UCSD-AML1 (cell line): ENCODE data around the gene MRPS2.
"Not testable (repeated sequence)": the region's sequence is repeated elsewhere in the genome, so short reads cannot be mapped to it uniquely, and the experiment has no call there.

Source experiments
- DNase-seq: peaks from one replicate; lab custom pipeline; 2025; ENCODE audit not compliant: unreplicated experiment; lab: John Stamatoyannopoulos, UW

MRPS2 gene

DNA sequence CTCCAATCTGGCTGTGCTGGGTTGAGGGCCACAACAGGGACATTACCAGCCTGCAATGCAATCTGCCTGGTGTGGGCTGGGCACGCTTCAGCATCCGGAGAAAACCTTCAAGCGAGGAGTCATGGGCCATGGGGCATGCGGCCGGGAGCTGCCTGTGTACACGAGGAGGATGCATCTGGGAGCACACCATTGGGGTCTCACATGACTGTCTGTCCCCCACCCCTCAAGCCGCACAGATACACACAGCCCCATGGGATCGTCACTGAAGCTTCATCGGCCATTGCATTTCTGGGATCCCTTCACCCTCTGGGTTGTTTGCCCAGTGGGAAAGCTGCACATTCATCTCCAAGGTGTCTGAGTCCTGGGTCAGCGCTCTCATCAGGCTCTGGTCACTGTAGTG lies 30.6 kb downstream of the MRPS2 start:
- DNase-seq = no peak

DNA sequence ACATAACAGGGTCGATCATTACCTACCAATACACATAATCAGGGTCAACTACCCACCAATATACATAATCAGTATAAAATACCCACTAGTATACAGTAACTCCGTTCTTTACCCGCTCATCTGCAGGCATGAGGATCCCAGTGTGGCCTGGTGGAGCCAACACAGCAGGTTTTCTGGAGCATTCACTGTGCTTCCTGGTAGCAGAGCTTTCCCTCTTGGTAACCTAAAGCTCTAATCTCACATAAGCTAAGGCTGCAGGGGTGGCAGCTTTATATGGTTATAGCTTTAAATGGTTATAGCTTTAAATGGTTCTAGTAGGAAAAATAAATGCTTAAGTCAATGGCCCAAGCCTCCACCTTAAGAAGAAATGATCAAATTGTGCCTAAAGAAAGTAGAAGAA lies 32.6 kb downstream of the MRPS2 start:
- DNase-seq = no peak

DNA sequence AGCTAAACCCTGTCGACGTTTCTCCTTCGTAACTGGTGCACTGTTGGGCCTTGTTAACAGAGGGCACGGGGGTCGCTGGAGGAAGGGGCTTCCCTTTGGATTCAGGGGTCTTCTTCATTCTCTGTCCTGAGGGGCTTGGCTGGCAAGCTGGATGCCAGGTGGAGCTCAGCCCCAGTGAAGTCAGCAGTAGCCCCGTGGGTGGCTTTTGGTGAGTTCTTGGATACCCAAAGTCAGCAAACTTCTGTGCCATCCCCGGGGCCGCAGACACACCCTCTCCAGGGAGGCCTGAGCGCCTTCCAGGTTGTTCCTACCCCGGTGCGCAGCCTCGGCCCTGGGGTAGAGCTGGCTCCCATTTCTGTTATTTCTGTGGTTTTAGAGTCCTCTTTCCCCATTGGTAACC lies 33.2 kb downstream of the MRPS2 start:
- DNase-seq = no peak

DNA sequence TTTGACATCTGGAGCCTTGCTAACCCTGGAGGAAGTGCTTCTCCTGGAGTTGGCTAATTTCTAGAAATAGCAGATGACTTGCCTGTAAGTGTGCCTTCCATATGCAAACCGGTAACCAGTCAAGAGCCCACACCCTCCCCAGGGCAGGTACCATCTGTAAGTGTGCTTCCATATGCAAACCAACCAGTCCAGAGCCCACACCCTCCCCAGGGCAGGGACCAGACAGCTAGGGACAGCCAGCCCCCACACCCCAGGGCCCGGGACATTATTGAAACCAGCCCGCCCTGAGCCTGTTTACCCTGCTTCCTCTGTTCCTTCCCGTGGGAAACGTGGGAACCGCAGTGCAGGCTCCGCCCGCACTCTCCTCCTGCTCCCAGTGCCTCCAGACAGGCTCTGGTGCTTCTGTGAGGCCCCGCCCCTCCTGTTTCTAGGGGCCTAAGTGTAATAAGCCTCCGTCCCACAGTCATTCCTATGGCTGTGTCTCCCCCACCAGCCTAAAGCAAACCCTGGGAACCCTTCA lies 33.8 kb downstream of the MRPS2 start:
- not testable (repeated sequence) for DNase-seq

DNA sequence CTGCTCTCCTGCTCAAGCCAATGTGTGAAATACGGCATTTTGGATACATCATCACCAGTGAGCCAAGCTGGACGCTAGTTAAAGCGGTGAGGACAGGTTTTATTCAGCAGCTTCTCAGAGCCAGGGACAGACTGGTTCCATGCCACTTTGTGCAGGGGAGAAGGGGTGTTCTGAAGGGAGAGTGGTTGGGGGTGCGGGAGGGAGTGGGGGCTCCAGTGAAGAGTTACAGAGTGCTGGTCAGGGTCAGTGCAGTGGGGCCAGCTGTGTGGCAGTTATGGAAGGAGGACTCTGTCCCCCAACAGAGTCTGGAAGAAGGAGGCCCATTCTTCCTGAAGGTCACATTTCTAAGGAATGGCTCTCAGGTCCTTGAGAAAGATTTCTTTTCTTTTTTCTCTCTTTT lies 34.3 kb downstream of the MRPS2 start:
- DNase-seq = not testable (repeated sequence)

DNA sequence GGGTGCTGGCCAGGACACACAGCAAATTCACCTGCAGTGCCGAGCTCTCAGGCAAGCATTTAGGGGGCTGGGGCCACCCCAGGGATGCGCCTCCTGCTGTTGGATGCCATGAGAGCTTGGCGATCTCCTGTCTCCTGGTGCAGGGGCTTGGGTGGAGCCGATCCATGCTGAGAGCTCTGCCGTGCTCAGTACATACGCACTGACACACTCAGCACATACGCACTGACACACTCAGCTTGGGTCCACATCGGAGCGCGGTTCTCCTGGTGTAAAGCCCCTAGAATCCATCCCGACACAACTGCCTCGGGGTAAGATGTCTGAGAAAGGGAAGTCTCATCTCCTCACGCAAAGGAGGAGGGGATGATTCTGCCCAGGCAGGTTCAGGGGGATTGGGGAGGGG lies 35.1 kb downstream of the MRPS2 start:
- DNase-seq = not testable (repeated sequence)

DNA sequence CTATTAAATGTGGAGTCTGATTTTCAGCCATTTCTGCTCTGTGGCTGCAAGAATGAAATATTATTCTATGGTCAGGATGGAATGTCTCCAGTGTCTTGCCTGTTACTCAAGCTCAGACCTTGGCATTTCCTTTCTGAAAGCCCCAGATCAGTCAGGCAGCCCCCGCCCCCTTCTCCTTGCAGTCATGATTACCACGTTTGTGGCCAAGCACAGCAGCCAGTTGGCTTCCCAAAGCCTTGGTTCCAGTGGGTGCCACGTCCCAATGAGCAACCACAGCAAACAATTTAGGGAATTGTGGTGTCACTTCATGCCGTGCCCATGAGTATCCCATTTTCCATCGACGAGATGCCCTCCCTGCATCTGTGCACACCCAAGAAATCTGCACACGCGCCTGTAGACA lies 35.7 kb downstream of the MRPS2 start:
- DNase-seq = no peak

DNA sequence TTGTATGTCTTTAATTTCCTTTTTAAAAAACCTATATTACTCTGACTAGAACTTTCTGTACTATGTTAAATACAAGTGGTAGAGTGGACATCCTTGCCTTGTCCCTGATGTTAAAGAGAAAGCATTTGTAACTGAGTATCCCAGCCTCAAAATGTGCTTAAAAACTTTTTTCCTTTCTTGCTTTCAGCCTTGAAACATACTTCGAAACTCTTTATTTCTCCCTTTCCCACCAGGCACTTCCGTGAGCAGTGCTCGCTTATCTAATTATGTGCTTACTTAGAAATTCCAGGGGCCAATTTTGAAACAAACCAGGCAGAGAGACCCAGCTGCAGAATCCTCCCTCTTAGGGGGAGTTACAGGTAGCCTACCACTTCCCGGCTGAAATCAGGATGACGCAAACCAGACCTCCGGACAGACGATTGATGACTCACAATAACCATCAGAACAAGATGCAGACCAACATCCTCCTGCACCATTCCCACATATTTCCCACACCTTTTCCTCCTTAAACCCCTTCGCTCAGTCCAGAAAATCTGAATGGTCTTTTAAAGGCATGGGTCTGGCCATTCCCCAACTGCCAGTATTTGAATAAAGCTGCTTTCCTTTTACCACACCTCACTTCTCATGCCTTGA lies 42.9 kb downstream of the MRPS2 start:
- not testable (repeated sequence) for DNase-seq

DNA sequence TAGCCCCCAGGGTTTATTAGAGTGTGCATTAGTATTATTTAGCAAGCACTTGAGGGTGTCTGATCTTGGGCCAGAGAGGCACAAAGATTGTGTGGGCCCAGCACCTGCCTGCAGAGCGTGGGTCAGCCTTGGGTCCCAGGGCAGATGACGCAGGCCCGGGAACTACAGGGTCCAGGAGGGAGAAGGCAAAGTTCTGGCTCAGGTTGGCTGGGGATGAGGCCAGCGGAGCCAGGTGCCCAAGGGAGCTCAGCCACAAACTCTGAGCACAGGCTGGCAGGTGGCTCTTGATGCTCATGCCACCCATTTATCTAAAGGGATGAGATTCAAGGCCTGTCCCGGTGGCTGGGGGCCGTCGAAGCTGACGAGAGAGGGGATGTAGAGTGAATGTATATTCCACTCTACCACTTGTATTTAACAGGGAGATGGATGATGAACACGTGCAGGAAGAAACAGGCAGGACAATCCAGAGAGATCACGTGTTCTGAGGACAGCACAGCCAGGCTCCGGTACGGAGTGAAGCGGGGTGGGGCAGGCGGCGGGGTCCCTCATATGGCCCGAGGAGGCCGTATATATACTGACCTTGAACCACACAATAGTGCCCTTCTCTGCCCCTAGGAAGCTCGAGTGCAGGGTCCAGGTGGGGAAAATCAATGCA lies 44.6 kb downstream of the MRPS2 start:
- DNase-seq = no peak

DNA sequence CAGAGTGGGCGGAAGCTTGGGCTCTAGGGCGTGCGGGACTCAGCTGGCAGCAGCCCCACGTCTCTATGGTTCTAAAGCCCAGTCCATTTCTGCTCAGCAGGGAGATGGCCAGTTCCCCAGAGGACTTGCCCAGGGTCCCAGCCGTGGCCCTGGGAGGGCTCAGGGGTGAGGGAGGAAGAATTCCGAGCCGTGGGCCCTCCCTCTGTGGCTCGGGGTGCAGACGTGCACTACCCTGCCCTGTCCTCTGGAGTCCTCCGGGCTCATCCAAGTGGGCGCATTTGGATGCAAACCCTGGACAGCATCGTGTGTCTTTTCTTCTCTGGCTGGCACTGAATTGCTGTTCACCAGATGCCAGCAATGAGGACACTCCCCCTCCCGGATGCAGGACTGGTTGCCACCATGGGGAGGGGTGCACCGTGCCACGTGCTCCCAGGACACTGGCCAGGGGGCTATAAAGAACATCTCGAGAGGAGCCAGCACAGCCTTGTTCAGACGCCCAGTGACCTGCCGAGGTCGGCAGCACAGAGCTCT lies 45.2 kb downstream of the MRPS2 start, which contains the start of gene OBP2A:
OBP2A (plus strand) TSS at position 481 of the 531 bp plus-strand sequence. CDS start 55 bp downstream, outside the sequence.
- DNase-seq = not testable (repeated sequence)

DNA sequence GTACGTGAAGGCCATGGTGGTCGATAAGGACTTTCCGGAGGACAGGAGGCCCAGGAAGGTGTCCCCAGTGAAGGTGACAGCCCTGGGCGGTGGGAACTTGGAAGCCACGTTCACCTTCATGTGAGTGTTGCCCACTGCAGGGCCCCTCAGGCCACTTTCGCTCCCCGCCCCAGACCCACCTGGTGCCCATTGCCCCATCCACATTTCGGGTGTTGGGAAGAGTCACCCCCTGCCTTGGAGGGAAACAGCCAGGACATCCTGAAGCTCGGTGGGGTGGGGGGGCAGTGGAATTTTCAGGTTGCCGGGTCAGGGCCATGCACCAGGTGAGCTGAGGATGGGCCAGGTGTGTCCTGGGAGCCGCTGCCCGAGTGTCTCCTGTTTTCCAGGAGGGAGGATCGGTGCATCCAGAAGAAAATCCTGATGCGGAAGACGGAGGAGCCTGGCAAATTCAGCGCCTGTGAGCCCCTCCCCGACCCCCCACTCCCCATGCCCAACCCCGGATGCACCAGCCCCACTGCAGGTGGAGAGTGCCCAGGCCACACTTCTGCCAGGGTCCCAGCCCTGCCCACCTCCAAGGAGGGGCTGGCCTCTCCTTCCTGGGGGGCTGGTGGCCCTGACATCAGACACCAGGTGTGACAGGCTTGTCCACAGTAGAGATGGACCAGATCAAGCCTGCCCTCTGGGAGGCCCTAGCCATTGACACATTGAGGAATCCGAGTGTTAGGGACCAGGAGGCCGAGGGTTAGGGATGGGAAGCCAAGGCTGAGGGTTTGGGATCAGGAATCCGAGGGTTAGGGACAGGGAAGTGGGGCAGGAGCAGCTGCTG lies 46.5 kb downstream of the MRPS2 start:
- not testable (repeated sequence) for DNase-seq

DNA sequence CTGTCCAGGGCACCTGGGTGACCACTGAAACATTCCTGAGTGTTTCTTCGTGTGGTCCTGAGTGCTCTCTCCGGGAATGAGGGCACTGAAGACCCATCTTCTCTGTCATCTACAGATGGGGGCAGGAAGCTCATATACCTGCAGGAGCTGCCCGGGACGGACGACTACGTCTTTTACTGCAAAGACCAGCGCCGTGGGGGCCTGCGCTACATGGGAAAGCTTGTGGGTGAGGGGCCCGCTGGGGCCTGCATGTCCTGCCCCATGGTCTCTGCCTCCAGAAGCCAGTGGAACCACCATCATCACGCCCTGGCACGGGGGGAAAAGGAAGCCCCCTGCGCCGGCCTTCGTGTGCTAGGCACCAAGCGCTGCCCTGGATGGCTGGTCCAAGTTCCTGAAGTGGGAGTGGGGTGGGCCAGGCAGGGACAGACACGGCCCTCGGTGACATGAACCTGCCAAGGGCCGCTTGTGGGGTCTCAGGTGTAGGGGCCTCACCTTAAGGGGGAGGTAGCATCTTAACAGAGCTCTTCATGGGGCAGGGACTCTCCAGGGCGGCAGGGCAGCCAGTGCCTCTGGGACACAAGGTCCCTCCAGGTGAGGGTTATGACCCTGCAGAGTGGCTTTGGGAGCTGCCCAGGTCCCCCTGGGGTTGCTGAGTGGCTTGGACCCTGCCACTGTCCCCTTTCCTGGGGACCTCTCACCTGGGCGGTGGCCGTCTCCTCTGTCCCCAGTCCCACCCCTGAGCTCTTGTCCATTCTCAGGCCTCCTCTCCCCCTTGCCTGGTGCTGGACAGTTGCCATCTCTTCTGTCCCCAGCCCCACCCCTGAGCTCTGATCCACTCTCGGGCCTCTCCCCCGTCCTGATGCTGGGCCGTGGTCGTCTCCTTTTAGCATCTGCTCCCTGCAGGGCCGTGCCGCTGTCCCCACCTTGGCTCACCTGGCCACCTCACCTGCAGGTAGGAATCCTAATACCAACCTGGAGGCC lies 47.6 kb downstream of the MRPS2 start:
- no peak for DNase-seq

DNA sequence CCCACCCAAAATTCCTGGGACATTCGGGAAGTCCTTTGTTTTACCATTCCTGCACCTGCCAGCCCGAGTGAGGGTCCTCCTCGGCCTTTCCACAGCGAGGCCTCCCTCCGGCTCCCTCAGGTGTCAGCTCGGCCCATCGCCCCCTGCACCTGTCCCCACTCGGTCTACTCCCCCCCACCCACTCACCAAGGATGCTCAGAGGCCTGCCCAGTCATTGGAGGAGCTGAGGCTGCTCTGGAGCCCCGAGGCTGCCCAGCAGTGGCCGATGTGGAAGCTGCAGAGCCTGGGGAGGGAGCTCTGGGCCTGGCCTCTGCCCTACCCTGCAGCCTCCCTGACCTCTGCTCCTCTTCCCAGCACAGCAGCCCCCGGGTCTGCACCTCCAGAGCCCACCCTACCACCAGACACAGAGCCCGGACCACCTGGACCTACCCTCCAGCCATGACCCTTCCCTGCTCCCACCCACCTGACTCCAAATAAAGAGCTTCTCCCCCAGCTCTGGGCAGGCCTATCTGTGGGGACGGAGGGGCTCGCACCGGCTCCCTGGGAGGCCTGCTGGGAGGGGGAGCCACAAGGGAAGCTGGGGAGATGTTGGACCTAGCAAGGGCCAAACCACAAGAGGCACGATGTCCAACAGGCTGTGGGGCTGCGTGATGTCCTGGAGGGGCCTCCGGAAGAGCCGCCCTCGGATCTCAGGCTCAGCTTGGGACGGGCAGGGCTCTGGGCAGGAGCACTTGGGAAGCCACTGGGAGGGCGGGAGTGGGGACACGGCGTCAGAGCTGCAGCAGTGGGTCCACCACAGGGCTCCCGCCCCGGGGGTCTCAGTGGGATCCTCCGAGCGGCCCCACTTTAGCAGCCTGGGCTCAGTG lies 49.2 kb downstream of the MRPS2 start:
- DNase-seq = not testable (repeated sequence)

DNA sequence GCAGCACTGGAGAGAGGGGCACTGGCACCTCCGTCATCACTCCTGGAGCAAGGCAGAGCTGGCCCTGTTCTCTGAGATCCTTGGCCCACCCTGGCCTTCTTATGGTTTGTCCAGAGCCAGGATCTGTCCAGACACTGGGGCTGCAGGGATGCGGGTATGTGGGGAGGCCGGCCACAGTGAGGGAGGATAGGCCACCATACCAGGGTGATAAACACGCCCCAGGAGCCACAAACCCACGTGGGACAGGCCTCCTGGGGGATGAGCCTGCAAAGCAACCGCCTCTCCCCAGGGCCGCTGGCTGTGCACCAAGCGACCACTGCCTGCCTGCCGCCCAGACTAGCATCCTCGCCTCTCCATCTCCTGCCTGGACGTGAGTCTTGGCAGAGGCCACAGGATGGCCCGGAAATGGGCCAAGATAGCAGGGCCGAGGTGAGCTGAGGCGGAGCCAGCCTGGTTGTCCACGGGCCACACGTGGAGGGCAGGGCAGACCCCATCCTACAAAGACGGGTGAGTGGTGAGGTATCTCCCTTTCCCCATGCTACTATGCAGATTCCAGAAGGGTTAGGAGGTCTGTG lies 49.9 kb downstream of the MRPS2 start:
- no peak for DNase-seq

DNA sequence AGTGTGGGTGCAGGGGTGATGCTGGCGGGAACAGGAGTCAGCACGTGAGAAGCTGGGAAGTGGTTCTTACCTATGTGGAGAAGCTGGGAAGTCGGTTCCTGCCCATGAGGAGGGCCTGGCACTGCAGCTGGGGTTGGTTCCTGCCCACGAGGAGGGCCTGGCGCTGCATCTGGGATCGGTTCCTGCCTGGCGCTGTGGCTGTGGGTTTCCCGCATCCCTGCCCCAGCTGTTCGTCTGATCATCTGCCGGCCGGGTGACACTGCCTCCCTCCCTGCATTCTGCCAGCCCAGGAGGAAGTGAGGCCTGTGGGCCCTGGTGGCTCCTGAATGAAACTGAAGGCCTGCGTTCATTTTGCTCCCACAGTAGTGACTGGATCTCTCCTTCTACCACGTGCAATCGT lies 50.5 kb downstream of the MRPS2 start:
- DNase-seq = no peak

DNA sequence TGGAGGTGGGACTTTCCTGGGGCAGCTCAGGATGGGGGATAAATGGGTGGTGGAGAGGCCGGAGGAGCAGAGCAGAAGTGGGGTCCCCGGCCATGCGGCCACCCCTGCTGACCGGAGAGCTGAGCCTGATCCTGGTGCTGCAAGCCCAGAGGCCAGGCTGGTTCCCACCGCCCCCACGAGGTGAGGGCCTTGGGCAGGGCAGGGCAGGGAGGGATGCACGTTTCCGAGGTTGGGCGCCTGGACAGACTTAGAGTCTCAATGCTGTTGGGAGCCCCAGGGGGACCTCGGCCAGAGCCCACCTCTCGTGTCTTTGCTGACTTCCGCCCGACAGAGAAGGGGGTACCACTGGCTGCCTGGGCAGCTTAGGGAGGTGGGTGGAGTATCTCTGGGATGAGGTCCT lies 51.0 kb downstream of the MRPS2 start:
- DNase-seq = no peak

DNA sequence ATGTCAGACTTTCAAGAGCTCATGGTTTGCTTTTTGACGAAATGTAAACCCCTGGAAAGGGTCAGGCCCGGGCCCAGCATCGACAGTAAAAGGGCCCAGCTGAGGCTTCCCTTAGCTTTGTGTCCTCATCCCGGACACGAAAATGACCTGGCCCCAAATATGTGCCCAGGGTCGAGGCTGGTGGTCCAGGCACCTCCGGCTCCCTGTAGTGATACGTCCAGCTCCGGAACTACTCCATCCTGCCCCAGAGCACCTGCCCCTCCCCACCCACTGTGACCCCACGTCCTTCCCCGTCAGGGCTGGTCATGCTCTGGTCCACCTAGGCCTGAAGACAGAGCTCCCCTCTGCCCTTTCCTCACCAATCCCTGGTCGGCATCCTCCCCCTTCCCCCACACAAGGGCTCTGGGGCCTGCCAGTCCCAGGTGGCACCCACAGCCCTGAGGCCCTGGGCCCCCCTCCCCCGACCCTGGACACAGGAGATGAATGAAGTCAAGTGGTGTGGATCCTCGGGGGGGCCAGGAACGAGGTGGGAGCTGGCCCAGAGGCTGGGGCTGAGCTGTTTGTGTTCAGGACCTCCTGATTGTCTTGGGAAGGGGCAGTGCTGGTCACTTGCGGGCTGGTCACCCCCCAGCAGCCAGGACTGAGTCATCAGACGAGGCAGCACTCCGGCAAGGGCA lies 51.7 kb downstream of the MRPS2 start:
- DNase-seq = no peak

DNA sequence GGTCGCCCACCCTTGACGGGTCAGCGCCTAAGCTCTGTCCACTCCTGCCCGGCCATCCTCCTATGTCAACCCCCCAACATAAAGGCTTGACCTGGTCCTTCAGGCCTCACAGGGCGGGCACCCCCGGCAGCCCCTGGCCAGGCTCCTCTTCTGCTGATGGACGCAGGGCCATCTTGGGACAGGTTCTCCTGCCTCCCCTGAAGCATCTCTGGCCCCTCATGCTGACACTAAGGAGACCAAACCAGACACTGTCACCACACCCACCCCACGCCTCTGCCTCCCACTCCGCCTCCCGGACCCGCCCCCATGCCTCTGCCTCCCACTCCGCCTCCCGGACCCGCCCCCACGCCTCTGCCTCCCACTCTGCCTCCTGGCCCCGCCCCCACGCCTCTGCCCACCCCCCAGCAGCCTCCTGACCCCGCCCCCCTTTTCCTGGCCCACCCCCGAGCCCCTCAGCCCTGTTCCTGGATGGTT lies 52.3 kb downstream of the MRPS2 start:
- no peak for DNase-seq
